ENCODE results near the gene ACVR1B.

GRCh38 chr12:51951199-51951842, at the start of gene ACVR1B:
- TF ChIP-seq CAMTA2 (CRISPR knock-in tag; conservative IDR thresholded peaks at IDR 0.05) (no peak), SREBF1 (IDR thresholded peaks at IDR 0.05; ENCODE audit: borderline replicate concordance, low read depth, low read length) (no peak), LARP7 (IDR thresholded peaks at IDR 0.05) (no peak), THRB (CRISPR knock-in tag; conservative IDR thresholded peaks at IDR 0.05) (no peak), CTCF (IDR thresholded peaks at IDR 0.05 in 2 of 3, conservative IDR thresholded peaks at IDR 0.05 in 1 of 3; ENCODE audit: insufficient read depth in 2 of 3, low read depth in 1 of 3, low read length in 3 of 3) (no peak), BRCA1 (IDR thresholded peaks at IDR 0.05) (no peak), BRCA1 (CRISPR knock-in tag; IDR thresholded peaks at IDR 0.05) (no peak), USF2 (CRISPR knock-in tag; IDR thresholded peaks at IDR 0.05) (no peak), ZNF644 (tag; IDR thresholded peaks at IDR 0.05; ENCODE audit: low read depth) (peak; percentile 94), THAP7 (CRISPR knock-in tag; IDR thresholded peaks at IDR 0.05) (no peak), MAX (CRISPR knock-in tag; IDR thresholded peaks at IDR 0.05) (peak; percentile 82), SMAD2 (IDR thresholded peaks at IDR 0.05; ENCODE audit: low read depth, low read length) (no peak), PTBP1 (IDR thresholded peaks at IDR 0.05; ENCODE audit: low read depth, low read length) (no peak), TARDBP (IDR thresholded peaks at IDR 0.05) (no peak), NR3C1 (CRISPR knock-in tag; IDR thresholded peaks at IDR 0.05) (no peak)
